Lung (tissue), 12 donors: Measurements from ENCODE around the gene CLIC4. TPM values are rescaled to one million over a fixed set of nuclear protein-coding genes. Genes with fewer than 3 reads are reported as not detected.

Source experiments
- ATAC-seq: fragments of 200-7000 bp; cut with Tn5 transposase; one replicate; pipeline ENCODE4 v1.9.1; 2020; ENCODE audit warnings: moderate number of reproducible peaks; ENCODE audit not compliant: insufficient read depth, low FRiP score
- DNase-seq, 3 donors: peaks; one replicate each; pipeline ENCODE4 v3.0.0-alpha.2; 2013 to 2017
- H3K27ac ChIP-seq, 2 donors: one replicate each; pipeline ENCODE4 v1.5.1; 2013; ENCODE audit warnings: mild to moderate bottlenecking in 2 of 2, moderate library complexity in 2 of 2, control low read depth in 1 of 2, inconsistent platforms in 1 of 2, low read depth in 1 of 2, low read length in 1 of 2
- H3K27me3 ChIP-seq, 3 donors: one replicate each; pipeline ENCODE4 v1.5.1; 2013; ENCODE audit warnings: low read length in 2 of 3; ENCODE audit not compliant: control insufficient read depth in 3 of 3, insufficient read depth in 3 of 3
- H3K36me3 ChIP-seq, 4 donors: one replicate each; pipeline ENCODE4 v1.5.1; 2013; ENCODE audit warnings: low read length in 4 of 4, mild to moderate bottlenecking in 1 of 4, moderate library complexity in 1 of 4; ENCODE audit not compliant: control insufficient read depth in 4 of 4, insufficient read depth in 4 of 4
- H3K4me1 ChIP-seq, 5 donors: one replicate each; pipeline ENCODE4 v1.5.1; 2013; ENCODE audit warnings: low read length in 5 of 5, mild to moderate bottlenecking in 2 of 5, moderate library complexity in 1 of 5; ENCODE audit not compliant: control insufficient read depth in 5 of 5, insufficient read depth in 5 of 5
- H3K4me3 ChIP-seq: one replicate; pipeline ENCODE4 v1.5.1; 2013; ENCODE audit warnings: mild to moderate bottlenecking, control low read depth, moderate library complexity
- H3K9ac ChIP-seq, 2 donors: one replicate each; pipeline ENCODE4 v1.5.1; 2013; ENCODE audit warnings: low read length in 2 of 2, control low read depth in 1 of 2; ENCODE audit not compliant: insufficient read depth in 1 of 2
- H3K9me3 ChIP-seq, 4 donors: one replicate each; pipeline ENCODE4 v1.5.1; 2013; ENCODE audit warnings: low read length in 3 of 4, mild to moderate bottlenecking in 1 of 4, moderate library complexity in 1 of 4; ENCODE audit not compliant: control insufficient read depth in 4 of 4, insufficient read depth in 3 of 4
- WGBS, 2 donors: extraction: QIAGEN DNeasy Blood & Tissue Kit; methylation state at CpG; one replicate each; pipeline ENCODE4 v1.1.7; 2013; 5-methylcytosine and 5-hydroxymethylcytosine counted together
- polyA plus RNA-seq, 2 donors: library from polyadenylated mRNA; stranded (reverse); fragments of 200-250 nt; gene quantifications; one replicate each; pipeline ENCODE4 v1.2.1, GENCODE V29; 2013
- total RNA-seq, 2 donors: library from RNA; depleted of rRNA in 1 of 2; stranded (reverse); fragments of >200 nt in 1 of 2; gene quantifications; one replicate each; pipeline ENCODE4 v1.2.1, GENCODE V29; 2014 to 2021
- TF ChIP-seq, protein P1 (sequence below): IDR thresholded peaks from 2 replicates; pipeline ENCODE4 v1.5.1; 2012; ENCODE audit warnings: mild to moderate bottlenecking; ENCODE audit errors: control extremely low read depth, extremely low read depth
- donor health status: control.
- donor health status: control.
- donor health status: Bipolar disorder and iron deficiency.
- donor health status: healthy.
- donor health status: DM: yes; HTN: yes; CAD: no.

The CLIC4 gene
- total and polyA plus RNA-seq, 4 donors = 52.0 to 236 (median 166) TPM

DNA sequence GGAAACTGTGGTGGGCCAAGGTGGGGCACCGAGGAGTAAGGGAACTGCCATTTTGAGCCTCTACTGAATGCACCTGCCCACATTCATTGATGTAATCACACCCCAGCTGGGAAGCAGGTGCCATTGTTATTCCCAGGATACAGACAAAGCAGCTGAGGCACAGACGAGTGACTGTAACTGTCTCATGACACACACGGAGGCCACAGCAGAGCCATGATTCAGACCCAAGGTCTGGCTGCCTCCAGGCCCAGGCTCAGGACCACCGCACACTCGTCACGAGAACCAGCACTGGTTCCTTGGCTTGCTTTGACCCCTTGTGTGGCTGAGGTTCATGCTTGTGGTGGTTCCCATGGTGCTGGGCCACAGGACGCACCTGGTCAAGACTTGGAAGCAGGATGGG is 45.6 kb upstream of the CLIC4 start:
- H3K4me3 ChIP-seq = no peak overlapping the region
- peaks cover 0 to 16% (median 8%) of the 10 kb centered on the region in 5 donors for H3K4me1 ChIP-seq
- no peak for DNase-seq
- WGBS, 2 donors = 83 to 92% methylated on average over 7 of the region's 7 CpGs
- peaks cover 0 to 1% (median 0%) of the 10 kb centered on the region in 4 donors for H3K9me3 ChIP-seq
- no peak for ATAC-seq
- H3K27me3 ChIP-seq = no peaks in the 10 kb centered on the region
- no peak overlapping the region for H3K9ac ChIP-seq
- H3K36me3 ChIP-seq = no peaks in the 10 kb centered on the region
- no peak overlapping the region for H3K27ac ChIP-seq
- TF ChIP-seq, protein P1, sequence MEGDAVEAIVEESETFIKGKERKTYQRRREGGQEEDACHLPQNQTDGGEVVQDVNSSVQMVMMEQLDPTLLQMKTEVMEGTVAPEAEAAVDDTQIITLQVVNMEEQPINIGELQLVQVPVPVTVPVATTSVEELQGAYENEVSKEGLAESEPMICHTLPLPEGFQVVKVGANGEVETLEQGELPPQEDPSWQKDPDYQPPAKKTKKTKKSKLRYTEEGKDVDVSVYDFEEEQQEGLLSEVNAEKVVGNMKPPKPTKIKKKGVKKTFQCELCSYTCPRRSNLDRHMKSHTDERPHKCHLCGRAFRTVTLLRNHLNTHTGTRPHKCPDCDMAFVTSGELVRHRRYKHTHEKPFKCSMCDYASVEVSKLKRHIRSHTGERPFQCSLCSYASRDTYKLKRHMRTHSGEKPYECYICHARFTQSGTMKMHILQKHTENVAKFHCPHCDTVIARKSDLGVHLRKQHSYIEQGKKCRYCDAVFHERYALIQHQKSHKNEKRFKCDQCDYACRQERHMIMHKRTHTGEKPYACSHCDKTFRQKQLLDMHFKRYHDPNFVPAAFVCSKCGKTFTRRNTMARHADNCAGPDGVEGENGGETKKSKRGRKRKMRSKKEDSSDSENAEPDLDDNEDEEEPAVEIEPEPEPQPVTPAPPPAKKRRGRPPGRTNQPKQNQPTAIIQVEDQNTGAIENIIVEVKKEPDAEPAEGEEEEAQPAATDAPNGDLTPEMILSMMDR = no peak

DNA sequence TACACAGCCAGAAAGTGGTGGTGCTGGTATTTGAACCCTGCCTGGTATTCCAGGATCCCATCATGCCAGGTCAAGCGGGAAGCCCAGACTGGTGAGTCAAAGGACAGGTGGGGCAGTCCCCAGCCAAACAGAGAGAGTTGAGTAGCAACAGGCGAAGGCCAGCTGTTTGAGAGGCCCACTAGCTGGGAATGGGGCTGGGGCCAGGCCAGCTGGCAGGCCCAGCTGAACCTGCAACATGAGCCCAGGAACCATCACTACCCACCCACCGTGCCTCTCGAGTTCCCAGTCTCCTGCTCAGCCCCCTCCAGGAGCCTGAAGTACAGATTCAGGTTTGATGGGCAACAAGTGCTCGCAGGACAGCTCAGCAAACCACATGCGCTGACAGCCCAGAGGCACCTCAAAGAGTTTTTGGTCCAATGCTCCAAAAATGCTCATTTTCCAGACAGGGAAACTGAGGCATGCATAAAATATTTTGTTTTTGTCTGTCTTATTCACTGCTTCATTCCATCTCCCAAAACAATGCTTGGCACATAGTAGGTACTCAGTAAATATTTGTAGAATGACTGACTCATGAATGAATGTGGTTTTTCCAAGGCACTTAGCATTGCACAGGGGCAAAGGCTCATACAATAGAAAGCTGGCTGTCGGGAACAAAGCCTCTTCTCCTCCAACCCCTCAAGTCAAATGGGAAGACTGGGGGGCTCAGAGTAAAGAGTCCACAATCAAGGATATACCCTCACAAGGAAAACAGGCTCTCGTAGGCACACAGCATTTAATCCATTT is 42.5 kb upstream of the CLIC4 start:
- 80 to 92% methylated on average over 8 of the region's 8 CpGs for WGBS, 2 donors

DNA sequence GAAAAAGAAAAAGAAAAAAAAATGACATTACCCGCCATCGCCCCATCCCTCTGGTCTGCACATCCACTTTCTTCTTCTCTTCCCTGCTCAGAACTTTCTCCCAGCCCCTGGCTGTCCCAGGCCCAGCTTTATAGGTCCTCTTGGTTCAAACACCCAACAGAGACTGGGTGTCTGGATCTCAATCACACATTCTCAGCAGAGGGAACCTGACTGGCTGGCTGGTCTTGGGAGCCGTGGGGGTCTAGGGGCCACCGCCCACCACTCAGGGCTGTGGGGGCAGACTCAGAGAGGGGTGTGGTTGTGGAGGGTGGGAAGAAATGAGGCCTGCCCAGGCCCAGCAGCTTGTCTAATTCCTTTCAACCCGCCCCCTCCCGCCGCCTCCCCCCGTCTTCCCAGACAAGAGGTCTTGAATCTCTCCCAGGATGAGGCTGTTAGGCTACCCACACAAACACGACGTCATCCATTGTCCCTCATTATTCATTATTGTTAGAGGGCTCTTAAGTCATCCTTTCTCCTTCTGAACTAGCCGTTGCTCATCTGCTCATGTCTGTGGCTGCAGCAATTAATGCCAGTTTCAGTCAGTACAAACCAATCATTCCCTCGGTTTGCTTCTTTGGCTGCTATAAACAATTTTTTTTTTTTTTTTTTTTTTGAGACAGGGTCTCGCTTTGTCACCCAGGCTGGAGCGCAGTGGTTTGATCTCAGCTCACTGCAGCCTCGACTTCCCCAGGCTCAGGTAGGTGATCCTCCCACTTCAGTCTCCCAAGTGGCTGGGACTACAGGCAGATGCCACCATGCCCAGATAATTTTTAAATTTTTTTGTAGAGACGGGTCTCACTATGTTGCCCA is 40.6 kb upstream of the CLIC4 start:
- WGBS, 2 donors = 63 to 86% methylated on average over 16 of the region's 16 CpGs
- peak overlapping the region; percentile 48 to 78 for H3K27ac ChIP-seq
- H3K4me3 ChIP-seq = no peak overlapping the region
- TF ChIP-seq, protein P1 = no peak
- H3K9ac ChIP-seq = no peak overlapping the region
- DNase-seq = peak; percentile 25 to 56 (median 34)
- H3K4me1 ChIP-seq = peaks cover 2 to 14% (median 7%) of the 10 kb centered on the region in 5 donors
- H3K9me3 ChIP-seq = peaks cover 0 to 1% (median 0%) of the 10 kb centered on the region in 4 donors
- ATAC-seq = no peak
- H3K27me3 ChIP-seq = no peaks in the 10 kb centered on the region
- no peaks in the 10 kb centered on the region for H3K36me3 ChIP-seq

More for the DNA sequence above, 42.5 kb upstream of the CLIC4 start:
- H3K9me3 ChIP-seq = peaks cover 0 to 1% (median 0%) of the 10 kb centered on the region in 4 donors
- no peak overlapping the region for H3K27ac ChIP-seq
- DNase-seq = peak; percentile 47 to 64 (median 61)
- ATAC-seq = no peak
- H3K9ac ChIP-seq = no peak overlapping the region
- no peaks in the 10 kb centered on the region for H3K36me3 ChIP-seq
- TF ChIP-seq, protein P1 = no peak
- H3K4me1 ChIP-seq = peaks cover 2 to 14% (median 7%) of the 10 kb centered on the region in 5 donors
- no peaks in the 10 kb centered on the region for H3K27me3 ChIP-seq
- H3K4me3 ChIP-seq = no peak overlapping the region
